ENCODE data around the gene C17orf114.

The C17orf114 gene

GRCh38 chr17:4789951-4790704 is 12.0 kb downstream of the C17orf114 start (continued):
- no peak for TF ChIP-seq ZNF326 (CRISPR knock-in tag; IDR thresholded peaks at IDR 0.05; ENCODE audit: borderline replicate concordance)
- TF ChIP-seq, protein P1, sequence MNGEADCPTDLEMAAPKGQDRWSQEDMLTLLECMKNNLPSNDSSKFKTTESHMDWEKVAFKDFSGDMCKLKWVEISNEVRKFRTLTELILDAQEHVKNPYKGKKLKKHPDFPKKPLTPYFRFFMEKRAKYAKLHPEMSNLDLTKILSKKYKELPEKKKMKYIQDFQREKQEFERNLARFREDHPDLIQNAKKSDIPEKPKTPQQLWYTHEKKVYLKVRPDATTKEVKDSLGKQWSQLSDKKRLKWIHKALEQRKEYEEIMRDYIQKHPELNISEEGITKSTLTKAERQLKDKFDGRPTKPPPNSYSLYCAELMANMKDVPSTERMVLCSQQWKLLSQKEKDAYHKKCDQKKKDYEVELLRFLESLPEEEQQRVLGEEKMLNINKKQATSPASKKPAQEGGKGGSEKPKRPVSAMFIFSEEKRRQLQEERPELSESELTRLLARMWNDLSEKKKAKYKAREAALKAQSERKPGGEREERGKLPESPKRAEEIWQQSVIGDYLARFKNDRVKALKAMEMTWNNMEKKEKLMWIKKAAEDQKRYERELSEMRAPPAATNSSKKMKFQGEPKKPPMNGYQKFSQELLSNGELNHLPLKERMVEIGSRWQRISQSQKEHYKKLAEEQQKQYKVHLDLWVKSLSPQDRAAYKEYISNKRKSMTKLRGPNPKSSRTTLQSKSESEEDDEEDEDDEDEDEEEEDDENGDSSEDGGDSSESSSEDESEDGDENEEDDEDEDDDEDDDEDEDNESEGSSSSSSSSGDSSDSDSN (CRISPR knock-in tag; IDR thresholded peaks at IDR 0.05) = peak; percentile 98
- TF ChIP-seq CAMTA2 (CRISPR knock-in tag; IDR thresholded peaks at IDR 0.05; ENCODE audit: borderline replicate concordance) = no peak
- no peak for TF ChIP-seq ZNF660 (CRISPR knock-in tag; IDR thresholded peaks at IDR 0.05; ENCODE audit: borderline replicate concordance, low read depth)
- TF ChIP-seq, protein P2, sequence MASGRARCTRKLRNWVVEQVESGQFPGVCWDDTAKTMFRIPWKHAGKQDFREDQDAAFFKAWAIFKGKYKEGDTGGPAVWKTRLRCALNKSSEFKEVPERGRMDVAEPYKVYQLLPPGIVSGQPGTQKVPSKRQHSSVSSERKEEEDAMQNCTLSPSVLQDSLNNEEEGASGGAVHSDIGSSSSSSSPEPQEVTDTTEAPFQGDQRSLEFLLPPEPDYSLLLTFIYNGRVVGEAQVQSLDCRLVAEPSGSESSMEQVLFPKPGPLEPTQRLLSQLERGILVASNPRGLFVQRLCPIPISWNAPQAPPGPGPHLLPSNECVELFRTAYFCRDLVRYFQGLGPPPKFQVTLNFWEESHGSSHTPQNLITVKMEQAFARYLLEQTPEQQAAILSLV (CRISPR knock-in tag; IDR thresholded peaks at IDR 0.05; ENCODE audit: borderline replicate concordance) = peak; percentile 43; the same call in 1 of the 2 replicates
- TF ChIP-seq, protein P3, sequence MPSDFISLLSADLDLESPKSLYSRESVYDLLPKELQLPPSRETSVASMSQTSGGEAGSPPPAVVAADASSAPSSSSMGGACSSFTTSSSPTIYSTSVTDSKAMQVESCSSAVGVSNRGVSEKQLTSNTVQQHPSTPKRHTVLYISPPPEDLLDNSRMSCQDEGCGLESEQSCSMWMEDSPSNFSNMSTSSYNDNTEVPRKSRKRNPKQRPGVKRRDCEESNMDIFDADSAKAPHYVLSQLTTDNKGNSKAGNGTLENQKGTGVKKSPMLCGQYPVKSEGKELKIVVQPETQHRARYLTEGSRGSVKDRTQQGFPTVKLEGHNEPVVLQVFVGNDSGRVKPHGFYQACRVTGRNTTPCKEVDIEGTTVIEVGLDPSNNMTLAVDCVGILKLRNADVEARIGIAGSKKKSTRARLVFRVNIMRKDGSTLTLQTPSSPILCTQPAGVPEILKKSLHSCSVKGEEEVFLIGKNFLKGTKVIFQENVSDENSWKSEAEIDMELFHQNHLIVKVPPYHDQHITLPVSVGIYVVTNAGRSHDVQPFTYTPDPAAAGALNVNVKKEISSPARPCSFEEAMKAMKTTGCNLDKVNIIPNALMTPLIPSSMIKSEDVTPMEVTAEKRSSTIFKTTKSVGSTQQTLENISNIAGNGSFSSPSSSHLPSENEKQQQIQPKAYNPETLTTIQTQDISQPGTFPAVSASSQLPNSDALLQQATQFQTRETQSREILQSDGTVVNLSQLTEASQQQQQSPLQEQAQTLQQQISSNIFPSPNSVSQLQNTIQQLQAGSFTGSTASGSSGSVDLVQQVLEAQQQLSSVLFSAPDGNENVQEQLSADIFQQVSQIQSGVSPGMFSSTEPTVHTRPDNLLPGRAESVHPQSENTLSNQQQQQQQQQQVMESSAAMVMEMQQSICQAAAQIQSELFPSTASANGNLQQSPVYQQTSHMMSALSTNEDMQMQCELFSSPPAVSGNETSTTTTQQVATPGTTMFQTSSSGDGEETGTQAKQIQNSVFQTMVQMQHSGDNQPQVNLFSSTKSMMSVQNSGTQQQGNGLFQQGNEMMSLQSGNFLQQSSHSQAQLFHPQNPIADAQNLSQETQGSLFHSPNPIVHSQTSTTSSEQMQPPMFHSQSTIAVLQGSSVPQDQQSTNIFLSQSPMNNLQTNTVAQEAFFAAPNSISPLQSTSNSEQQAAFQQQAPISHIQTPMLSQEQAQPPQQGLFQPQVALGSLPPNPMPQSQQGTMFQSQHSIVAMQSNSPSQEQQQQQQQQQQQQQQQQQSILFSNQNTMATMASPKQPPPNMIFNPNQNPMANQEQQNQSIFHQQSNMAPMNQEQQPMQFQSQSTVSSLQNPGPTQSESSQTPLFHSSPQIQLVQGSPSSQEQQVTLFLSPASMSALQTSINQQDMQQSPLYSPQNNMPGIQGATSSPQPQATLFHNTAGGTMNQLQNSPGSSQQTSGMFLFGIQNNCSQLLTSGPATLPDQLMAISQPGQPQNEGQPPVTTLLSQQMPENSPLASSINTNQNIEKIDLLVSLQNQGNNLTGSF (CRISPR knock-in tag; IDR thresholded peaks at IDR 0.05) = no peak
- no peak for TF ChIP-seq ZFP41 (CRISPR knock-in tag; IDR thresholded peaks at IDR 0.05; ENCODE audit: borderline replicate concordance)
- TF ChIP-seq HCFC1 (IDR thresholded peaks at IDR 0.05; ENCODE audit: low read depth, low read length) = no peak
- TF ChIP-seq ZBTB14 (CRISPR knock-in tag; IDR thresholded peaks at IDR 0.05) = peak; percentile 43; the same call in 1 of the 2 replicates
- TF ChIP-seq, protein P4, sequence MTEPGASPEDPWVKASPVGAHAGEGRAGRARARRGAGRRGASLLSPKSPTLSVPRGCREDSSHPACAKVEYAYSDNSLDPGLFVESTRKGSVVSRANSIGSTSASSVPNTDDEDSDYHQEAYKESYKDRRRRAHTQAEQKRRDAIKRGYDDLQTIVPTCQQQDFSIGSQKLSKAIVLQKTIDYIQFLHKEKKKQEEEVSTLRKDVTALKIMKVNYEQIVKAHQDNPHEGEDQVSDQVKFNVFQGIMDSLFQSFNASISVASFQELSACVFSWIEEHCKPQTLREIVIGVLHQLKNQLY (CRISPR knock-in tag; IDR thresholded peaks at IDR 0.05) = no peak
- peak; percentile 71; the same call in 1 of the 2 replicates for TF ChIP-seq ZNF430 (CRISPR knock-in tag; IDR thresholded peaks at IDR 0.05)
- no peak for TF ChIP-seq NFIC (IDR thresholded peaks at IDR 0.05; ENCODE audit: low read length)
- TF ChIP-seq ZNF543 (CRISPR knock-in tag; IDR thresholded peaks at IDR 0.05) = no peak
- peak; percentile 32 for TF ChIP-seq GABPA (IDR thresholded peaks at IDR 0.05; ENCODE audit: low read depth, low read length)
- no peak for TF ChIP-seq GABPA (CRISPR knock-in tag; IDR thresholded peaks at IDR 0.05; ENCODE audit: low read depth)
- TF ChIP-seq, protein P5, sequence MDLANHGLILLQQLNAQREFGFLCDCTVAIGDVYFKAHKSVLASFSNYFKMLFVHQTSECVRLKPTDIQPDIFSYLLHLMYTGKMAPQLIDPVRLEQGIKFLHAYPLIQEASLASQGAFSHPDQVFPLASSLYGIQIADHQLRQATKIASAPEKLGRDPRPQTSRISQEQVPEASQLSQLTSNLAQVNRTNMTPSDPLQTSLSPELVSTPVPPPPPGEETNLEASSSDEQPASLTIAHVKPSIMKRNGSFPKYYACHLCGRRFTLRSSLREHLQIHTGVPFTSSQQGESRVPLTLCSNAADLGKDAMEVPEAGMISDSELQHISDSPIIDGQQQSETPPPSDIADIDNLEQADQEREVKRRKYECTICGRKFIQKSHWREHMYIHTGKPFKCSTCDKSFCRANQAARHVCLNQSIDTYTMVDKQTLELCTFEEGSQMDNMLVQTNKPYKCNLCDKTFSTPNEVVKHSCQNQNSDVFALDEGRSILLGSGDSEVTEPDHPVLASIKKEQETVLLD (CRISPR knock-in tag; IDR thresholded peaks at IDR 0.05; ENCODE audit: low read depth) = peak; percentile 94
- no peak; the same call in 1 of the 2 replicates for TF ChIP-seq ISL2 (CRISPR knock-in tag; IDR thresholded peaks at IDR 0.05)
